CD14-positive monocyte (primary cell): ENCODE results near the gene ID4. TPM values are rescaled to one million over a fixed set of nuclear protein-coding genes. Genes with fewer than 3 reads are reported as not detected.

Experiments used
- DNase-seq, 3 donors: peaks; one replicate each; pipeline ENCODE4 v3.0.0-alpha.2; 2011 to 2022
- H2AFZ ChIP-seq: 2 replicates; pipeline ENCODE4 v1.6.0; 2012; ENCODE audit warnings: mild to moderate bottlenecking, low read depth, low read length, inconsistent platforms; ENCODE audit not compliant: insufficient read depth, poor library complexity, severe bottlenecking
- H3K27ac ChIP-seq, 2 donors: 1 replicate in 1 of 2; 2 replicates in 1 of 2; pipeline ENCODE4 v1.5.1; 2012 to 2013; ENCODE audit warnings: low read length in 2 of 2, control low read depth in 1 of 2, inconsistent platforms in 1 of 2, low read depth in 1 of 2, mild to moderate bottlenecking in 1 of 2
- H3K27me3 ChIP-seq, 2 donors: one replicate each; pipeline versions ENCODE4 v1.6.0 to v1.6.1; 2011 to 2013; ENCODE audit warnings: low read length in 2 of 2; ENCODE audit not compliant: control insufficient read depth in 2 of 2, insufficient read depth in 2 of 2
- H3K36me3 ChIP-seq, 2 donors: replicated peaks in 1 of 2; 1 replicate in 1 of 2; 2 replicates in 1 of 2; pipeline versions ENCODE4 v1.5.1 to v1.6.1; 2012 to 2013; ENCODE audit warnings: low read length in 2 of 2, control low read depth in 1 of 2, inconsistent platforms in 1 of 2, mild to moderate bottlenecking in 1 of 2; ENCODE audit not compliant: insufficient read depth in 2 of 2, control insufficient read depth in 1 of 2
- H3K4me1 ChIP-seq, 2 donors: 1 replicate in 1 of 2; 2 replicates in 1 of 2; pipeline versions ENCODE4 v1.5.1 to v1.6.1; 2012 to 2013; ENCODE audit warnings: low read length in 2 of 2, control low read depth in 1 of 2, inconsistent platforms in 1 of 2, mild to moderate bottlenecking in 1 of 2, moderate library complexity in 1 of 2; ENCODE audit not compliant: insufficient read depth in 2 of 2, control insufficient read depth in 1 of 2
- H3K4me2 ChIP-seq: replicated peaks from 2 replicates; pipeline ENCODE3; 2012; ENCODE audit warnings: low read length, moderate library complexity, mild to moderate bottlenecking; ENCODE audit not compliant: poor library complexity, severe bottlenecking; ENCODE audit errors: extremely low read depth
- H3K4me3 ChIP-seq, 3 experiments: fragments of 200-600 bp in 1 of 3; sonication (generic) in 1 of 3; replicated peaks in 1 of 3; 1 replicate in 2 of 3; 2 replicates in 1 of 3; pipeline ENCODE4 v1.5.1; 2011 to 2013; ENCODE audit warnings: low read length in 3 of 3, mild to moderate bottlenecking in 3 of 3, control low read depth in 2 of 3, low read depth in 2 of 3, inconsistent platforms in 1 of 3, moderate library complexity in 1 of 3
- H3K79me2 ChIP-seq: 2 replicates; pipeline ENCODE4 v1.6.0; 2012; ENCODE audit warnings: mild to moderate bottlenecking, control low read depth, inconsistent platforms, low read length, moderate library complexity; ENCODE audit not compliant: insufficient read depth
- H3K9ac ChIP-seq: 2 replicates; pipeline ENCODE4 v1.6.0; 2017; ENCODE audit warnings: low read length, mild to moderate bottlenecking; ENCODE audit not compliant: insufficient read depth, poor library complexity, severe bottlenecking
- H3K9me3 ChIP-seq, 2 donors: replicated peaks in 1 of 2; 1 replicate in 1 of 2; 2 replicates in 1 of 2; pipeline versions ENCODE4 v1.5.1 to v1.6.1; 2012 to 2013; ENCODE audit warnings: low read length in 2 of 2, control low read depth in 1 of 2; ENCODE audit not compliant: control insufficient read depth in 1 of 2, insufficient read depth in 1 of 2
- H4K20me1 ChIP-seq: 2 replicates; pipeline ENCODE4 v1.6.0; 2012; ENCODE audit warnings: mild to moderate bottlenecking, low read length, control low read depth, moderate library complexity; ENCODE audit not compliant: insufficient read depth
- H3K27ac Mint-ChIP-seq, 7 donors: one replicate each; pipeline ENCODE4 v1.8.0; 2020; ENCODE audit warnings: mild to moderate bottlenecking in 7 of 7, mixed read lengths in 7 of 7, moderate library complexity in 6 of 7, inconsistent platforms in 2 of 7
- H3K27me3 Mint-ChIP-seq, 3 donors: one replicate each; pipeline ENCODE4 v1.8.0; 2021 to 2022; ENCODE audit warnings: low read depth in 3 of 3, mild to moderate bottlenecking in 3 of 3, mixed read lengths in 3 of 3, moderate library complexity in 3 of 3, inconsistent platforms in 1 of 3
- H3K36me3 Mint-ChIP-seq, 2 donors: one replicate each; pipeline ENCODE4 v1.8.0; 2020; ENCODE audit warnings: mixed read lengths in 2 of 2, inconsistent platforms in 1 of 2, mild to moderate bottlenecking in 1 of 2
- H3K4me1 Mint-ChIP-seq: one replicate; pipeline ENCODE4 v1.8.0; 2020; ENCODE audit warnings: mild to moderate bottlenecking, mixed read lengths
- H3K4me3 Mint-ChIP-seq, 2 donors: one replicate each; pipeline ENCODE4 v1.8.0; 2020; ENCODE audit warnings: mild to moderate bottlenecking in 2 of 2, mixed read lengths in 2 of 2, moderate library complexity in 1 of 2
- H3K9me3 Mint-ChIP-seq, 7 donors: one replicate each; pipeline ENCODE4 v1.8.0; 2020 to 2022; ENCODE audit warnings: mixed read lengths in 7 of 7, mild to moderate bottlenecking in 6 of 7, moderate library complexity in 6 of 7, inconsistent platforms in 2 of 7
- WGBS: methylation state at CpG from one replicate; pipeline ENCODE4 v1.1.5; 2013; ENCODE audit warnings: missing lambda C conversion rate; ENCODE audit not compliant: insufficient coverage; 5-methylcytosine and 5-hydroxymethylcytosine counted together
- intact Hi-C, 2 donors: fragments of 100-400 bp; cut with micrococcal nuclease; formaldehyde crosslinking; loops; one replicate each; pipeline versions ENCODE4 v1.15.0 to v1.15.1; 2023
- polyA plus RNA-seq, 3 donors: library from polyadenylated mRNA; depleted of rRNA in 1 of 3; unstranded in 2 of 3; stranded (reverse) in 1 of 3; fragments of 300-500 nt in 2 of 3; fragments of >200 nt in 1 of 3; fragmentation: Illumina TruSeq in 2 of 3; gene quantifications; 1 replicate in 2 of 3; 2 replicates in 1 of 3; pipeline ENCODE4 v1.2.3, GENCODE V29; 2012 to 2021
- TF ChIP-seq, protein P1 (sequence below): fragments of 200-600 bp; IDR thresholded peaks from one replicate; pipeline ENCODE4 v1.8.0; 2022; ENCODE audit warnings: antibody characterized with exemption, mild to moderate bottlenecking

Gene ID4
- polyA plus RNA-seq, 3 donors, result not detected

DNA sequence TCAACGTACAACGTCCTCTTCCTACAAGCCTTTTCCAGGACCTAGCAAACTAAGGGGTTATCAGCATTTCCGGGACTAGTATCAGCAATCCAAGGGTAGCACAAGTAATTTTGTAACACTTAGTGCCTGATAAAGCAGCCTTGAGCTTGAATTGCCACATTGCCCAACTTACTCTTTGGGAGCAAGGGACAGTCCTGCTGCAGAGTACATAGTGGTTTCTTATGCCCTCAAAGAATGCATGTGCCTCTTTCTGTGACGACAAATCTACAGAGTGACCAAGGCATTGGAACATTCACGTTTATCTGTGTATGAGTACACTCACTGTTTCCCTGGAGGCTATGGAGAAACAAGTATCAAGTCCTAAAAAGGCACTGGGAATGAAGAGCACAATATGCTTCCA is 3.2 kb upstream of the ID4 start:
- intact Hi-C loops, result no loop called here
- 75% methylated on average over 3 of the region's 5 CpGs for WGBS
- Histone ChIP-seq H3K4me3 (no peak overlapping the region), H3K4me2 (no peak overlapping the region), H3K4me1 (no peaks in the 10 kb centered on the region), H2AFZ (no peak overlapping the region), H3K36me3 (no peaks in the 10 kb centered on the region), H3K79me2 (no peaks in the 10 kb centered on the region), H4K20me1 (no peaks in the 10 kb centered on the region), H3K9ac (no peak overlapping the region), H3K27me3 (peaks cover 45 to 47% of the 10 kb centered on the region in 2 donors), H3K27ac (no peak overlapping the region), H3K9me3 (peaks cover 0 to 31% of the 10 kb centered on the region in 2 donors)
- no peak for DNase-seq
- TF ChIP-seq, protein P1, sequence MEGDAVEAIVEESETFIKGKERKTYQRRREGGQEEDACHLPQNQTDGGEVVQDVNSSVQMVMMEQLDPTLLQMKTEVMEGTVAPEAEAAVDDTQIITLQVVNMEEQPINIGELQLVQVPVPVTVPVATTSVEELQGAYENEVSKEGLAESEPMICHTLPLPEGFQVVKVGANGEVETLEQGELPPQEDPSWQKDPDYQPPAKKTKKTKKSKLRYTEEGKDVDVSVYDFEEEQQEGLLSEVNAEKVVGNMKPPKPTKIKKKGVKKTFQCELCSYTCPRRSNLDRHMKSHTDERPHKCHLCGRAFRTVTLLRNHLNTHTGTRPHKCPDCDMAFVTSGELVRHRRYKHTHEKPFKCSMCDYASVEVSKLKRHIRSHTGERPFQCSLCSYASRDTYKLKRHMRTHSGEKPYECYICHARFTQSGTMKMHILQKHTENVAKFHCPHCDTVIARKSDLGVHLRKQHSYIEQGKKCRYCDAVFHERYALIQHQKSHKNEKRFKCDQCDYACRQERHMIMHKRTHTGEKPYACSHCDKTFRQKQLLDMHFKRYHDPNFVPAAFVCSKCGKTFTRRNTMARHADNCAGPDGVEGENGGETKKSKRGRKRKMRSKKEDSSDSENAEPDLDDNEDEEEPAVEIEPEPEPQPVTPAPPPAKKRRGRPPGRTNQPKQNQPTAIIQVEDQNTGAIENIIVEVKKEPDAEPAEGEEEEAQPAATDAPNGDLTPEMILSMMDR, result no peak
- no peak overlapping the region for H3K4me3 Mint-ChIP-seq
- peaks cover 0 to 2% of the 10 kb centered on the region in 2 donors for H3K36me3 Mint-ChIP-seq
- H3K4me1 Mint-ChIP-seq, result peaks cover under 1% of the 10 kb centered on the region
- peaks cover 38 to 45% (median 38%) of the 10 kb centered on the region in 3 donors for H3K27me3 Mint-ChIP-seq
- H3K9me3 Mint-ChIP-seq, result peaks cover 0 to 15% (median 8%) of the 10 kb centered on the region in 7 donors
- H3K27ac Mint-ChIP-seq, result no peak overlapping the region

DNA sequence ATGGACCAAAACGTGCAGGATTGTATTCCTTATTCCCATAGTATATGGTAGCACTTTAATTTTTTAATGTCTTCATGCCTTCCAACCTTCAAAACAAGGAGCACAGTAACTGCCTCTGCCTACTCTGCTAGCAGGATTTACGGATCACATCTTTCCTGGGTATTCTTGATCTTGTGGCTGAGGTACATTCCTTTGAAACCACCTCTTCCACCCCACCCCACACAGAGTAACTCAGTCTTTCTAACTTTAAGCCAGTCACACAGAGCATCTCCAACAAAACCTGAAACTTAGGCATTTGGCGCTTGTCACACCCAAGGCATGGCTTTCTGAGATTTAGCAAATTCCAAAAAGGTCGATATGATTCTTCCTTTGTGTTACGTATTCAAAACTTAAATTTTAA is 2.3 kb upstream of the ID4 start:
- DNase-seq, result no peak
- Histone ChIP-seq H3K79me2 (no peaks in the 10 kb centered on the region), H4K20me1 (no peaks in the 10 kb centered on the region), H3K36me3 (no peaks in the 10 kb centered on the region), H3K4me2 (no peak overlapping the region), H3K9me3 (peaks cover 0 to 35% of the 10 kb centered on the region in 2 donors), H3K4me1 (no peaks in the 10 kb centered on the region), H3K27ac (no peak overlapping the region), H3K27me3 (peaks cover 53 to 56% of the 10 kb centered on the region in 2 donors), H2AFZ (no peak overlapping the region), H3K9ac (no peak overlapping the region), H3K4me3 (no peak overlapping the region)
- peak overlapping the region in 1 of 2 donors; percentile 37 for H3K4me3 Mint-ChIP-seq
- H3K36me3 Mint-ChIP-seq, result peaks cover 0 to 2% of the 10 kb centered on the region in 2 donors
- WGBS, result 100% methylated on average over 1 of the region's 5 CpGs
- TF ChIP-seq, protein P1, result no peak
- intact Hi-C loops, result no loop called here
- peaks cover 0 to 17% (median 10%) of the 10 kb centered on the region in 7 donors for H3K9me3 Mint-ChIP-seq
- H3K27me3 Mint-ChIP-seq, result peaks cover 45 to 53% (median 47%) of the 10 kb centered on the region in 3 donors
- H3K27ac Mint-ChIP-seq, result no peak overlapping the region
- peaks cover 3% of the 10 kb centered on the region for H3K4me1 Mint-ChIP-seq
